SKM-1 (cell line): Measurements from ENCODE around the gene NLGN1.

Experiments
- DNase-seq: peaks from one replicate; lab custom pipeline; 2025; ENCODE audit not compliant: unreplicated experiment; lab: John Stamatoyannopoulos, UW

Gene NLGN1

GRCh38 chr3:173750591-173750990 lies 353.0 kb downstream of the NLGN1 start:
- DNase-seq, result no peak

DNA sequence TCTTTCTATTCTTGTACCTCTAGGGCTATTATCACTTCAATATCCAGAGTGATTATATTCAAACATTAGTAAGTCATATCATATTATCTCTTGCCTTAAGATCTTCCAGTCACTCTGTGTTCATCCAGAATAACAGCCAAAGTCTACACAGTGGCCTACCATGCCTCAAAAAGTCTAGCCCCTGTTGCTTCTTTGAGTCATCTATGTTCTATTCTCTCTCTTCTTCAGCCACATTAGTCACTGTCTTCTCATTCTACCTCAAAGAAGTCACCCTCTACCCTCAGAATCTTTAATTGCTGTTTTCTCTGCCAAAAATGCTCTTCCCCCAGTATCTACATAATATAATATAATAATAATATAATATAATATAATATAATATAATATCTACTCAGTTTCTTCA lies 356.0 kb downstream of the NLGN1 start:
- no peak for DNase-seq

GRCh38 chr3:173755161-173755560 lies 357.6 kb downstream of the NLGN1 start:
- DNase-seq, result no peak

GRCh38 chr3:173761161-173761560 lies 363.6 kb downstream of the NLGN1 start:
- DNase-seq, result no peak

GRCh38 chr3:173762501-173762900 lies 365.0 kb downstream of the NLGN1 start:
- no peak for DNase-seq

DNA sequence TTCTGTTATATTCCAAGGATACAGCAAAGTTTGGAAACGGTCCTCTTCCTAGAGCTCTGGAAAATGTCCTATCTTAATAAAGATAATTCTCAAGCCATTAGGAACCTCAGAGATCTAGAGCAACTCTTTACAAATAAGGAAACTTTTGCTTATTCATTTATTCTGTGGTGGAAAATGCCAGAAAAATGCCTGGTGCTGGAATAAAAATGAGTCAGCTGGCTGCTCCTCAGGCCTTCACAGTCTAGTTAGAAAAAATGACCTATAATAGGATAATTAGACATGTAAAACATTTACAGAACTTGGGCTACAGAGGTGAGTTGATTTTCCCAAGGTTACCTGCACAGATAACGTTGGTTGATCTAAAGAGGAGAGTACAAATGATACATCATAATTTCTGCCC lies 372.5 kb downstream of the NLGN1 start:
- no peak for DNase-seq

- DNase-seq, result no peak
Measured at GRCh38 chr3:173770796-173771573, 373.4 kb downstream of the NLGN1 start.

- DNase-seq, result no peak
Measured at GRCh38 chr3:173773800-173774199, 376.3 kb downstream of the NLGN1 start.

GRCh38 chr3:173774294-173774693 lies 376.8 kb downstream of the NLGN1 start:
- DNase-seq, result no peak

DNA sequence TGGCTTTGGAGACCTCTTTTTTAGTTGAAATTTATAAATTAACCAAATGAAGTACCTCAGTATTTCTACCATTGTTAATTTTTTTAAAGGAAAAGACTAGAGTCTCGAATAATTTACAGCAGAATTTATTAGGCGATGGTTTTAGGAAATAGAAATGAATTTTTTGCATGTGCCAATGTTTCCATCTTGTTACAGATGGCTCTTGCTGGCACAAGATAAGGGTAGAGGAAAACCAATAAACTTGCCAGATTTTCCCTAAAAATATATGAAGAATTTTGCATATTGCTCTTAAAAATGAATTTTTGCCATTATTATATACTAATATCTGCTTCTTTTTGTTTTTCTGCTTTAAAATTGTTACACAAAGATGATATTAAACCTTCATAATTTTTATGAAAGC lies 380.7 kb downstream of the NLGN1 start:
- no peak for DNase-seq

DNA sequence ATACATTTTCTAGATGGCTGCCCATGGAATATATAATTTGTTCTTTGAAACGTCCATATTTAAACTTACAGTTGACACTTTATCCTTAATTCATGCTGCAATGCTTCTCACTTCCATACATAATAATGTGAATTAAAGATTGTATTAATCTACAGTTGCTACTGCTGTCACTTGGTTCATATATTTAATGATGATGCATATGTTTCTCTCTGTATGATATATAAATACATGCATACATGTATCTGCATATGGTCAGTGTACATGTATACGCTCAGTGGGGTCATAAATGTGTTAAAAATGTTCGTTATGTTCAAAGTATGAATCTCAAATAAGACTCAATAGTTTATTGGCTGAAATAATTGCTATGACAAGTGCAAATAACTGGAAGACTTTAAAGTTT lies 382.5 kb downstream of the NLGN1 start:
- DNase-seq, result no peak

DNA sequence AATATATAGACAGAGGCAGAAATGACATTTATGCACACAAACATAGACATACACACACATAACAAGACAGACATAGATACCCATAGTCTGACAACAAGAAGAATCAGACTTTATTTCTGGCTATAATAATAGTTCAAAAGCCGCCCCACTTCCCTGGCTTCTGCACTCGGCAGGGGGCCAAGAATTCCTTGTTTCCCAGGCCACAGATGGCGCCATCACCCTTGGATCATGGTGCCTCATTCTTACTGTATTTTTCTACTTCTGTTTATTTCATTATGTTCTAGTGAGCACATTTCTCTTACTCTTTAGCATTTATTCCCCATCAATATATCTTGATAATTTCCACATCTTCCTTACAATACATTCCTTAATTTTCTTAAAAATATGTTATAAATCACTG lies 387.5 kb downstream of the NLGN1 start:
- DNase-seq, result no peak

DNA sequence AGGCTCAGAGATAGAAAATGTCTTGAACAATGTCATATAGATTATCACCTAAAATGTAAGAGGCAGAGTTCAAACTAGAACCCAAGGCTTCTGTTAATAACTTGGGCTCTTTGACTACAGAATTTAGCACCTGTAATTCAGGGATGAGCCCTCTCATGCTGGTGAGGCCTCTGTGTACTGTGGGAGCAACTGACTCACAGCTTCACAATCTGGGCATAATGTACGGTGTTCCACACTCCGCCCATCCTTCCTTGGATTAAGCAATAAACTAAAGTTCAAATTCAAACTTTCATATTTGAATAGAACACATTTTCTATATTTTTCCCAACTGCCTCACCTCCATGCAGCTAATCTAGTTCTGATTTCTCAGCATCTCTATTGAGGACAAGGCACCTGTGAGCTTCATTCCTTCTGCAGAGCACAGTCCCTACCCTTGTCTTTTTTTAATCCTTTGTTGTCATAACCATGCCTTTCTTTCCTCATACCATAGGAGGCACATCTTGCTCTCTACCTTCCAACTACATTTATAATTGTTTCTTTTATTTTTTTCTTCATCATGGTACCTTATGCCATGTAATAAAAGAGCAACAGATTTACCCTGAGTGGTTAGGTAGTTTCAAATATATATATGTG lies 392.1 kb downstream of the NLGN1 start:
- DNase-seq, result no peak

GRCh38 chr3:173793963-173794362 lies 396.4 kb downstream of the NLGN1 start:
- no peak for DNase-seq

- DNase-seq, result no peak
Measured at GRCh38 chr3:173796405-173796804, 398.9 kb downstream of the NLGN1 start.

GRCh38 chr3:173796890-173797289 lies 399.3 kb downstream of the NLGN1 start:
- no peak for DNase-seq

DNA sequence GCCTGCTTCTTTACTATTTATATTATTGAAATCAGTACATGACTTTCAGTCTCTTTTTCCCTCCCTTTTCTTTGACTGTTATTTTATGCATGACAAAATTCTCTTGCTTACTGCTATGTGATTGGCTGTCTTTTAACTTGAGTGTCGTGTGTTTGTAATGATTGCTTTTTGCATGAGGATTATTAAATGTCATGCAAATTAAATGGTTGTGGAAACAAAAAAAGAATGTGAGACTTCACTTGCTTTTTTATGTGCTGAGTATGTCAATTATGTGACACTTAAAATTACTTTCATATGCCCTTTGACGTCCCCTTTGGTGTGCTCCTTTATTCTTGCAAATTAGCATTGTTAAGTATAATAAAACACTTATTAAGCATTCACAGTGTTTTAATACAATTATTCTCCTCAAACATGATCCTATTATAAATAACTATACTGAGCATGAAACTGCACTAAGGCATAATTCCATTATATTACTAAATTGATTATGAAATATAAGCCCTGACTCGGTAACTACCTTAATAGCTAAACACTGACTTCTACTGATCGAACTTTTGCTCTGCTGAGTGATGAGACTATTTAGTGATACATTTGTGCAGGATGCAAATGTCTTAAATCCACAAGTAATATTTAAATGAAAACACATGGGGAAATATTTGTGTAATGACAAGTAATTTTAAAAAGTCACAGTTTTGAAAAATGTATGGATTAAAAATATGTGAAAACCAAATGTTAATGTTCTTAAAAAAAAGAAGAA lies 401.7 kb downstream of the NLGN1 start:
- no peak for DNase-seq

- no peak for DNase-seq
Measured at GRCh38 chr3:173800154-173800553, 402.6 kb downstream of the NLGN1 start.

DNA sequence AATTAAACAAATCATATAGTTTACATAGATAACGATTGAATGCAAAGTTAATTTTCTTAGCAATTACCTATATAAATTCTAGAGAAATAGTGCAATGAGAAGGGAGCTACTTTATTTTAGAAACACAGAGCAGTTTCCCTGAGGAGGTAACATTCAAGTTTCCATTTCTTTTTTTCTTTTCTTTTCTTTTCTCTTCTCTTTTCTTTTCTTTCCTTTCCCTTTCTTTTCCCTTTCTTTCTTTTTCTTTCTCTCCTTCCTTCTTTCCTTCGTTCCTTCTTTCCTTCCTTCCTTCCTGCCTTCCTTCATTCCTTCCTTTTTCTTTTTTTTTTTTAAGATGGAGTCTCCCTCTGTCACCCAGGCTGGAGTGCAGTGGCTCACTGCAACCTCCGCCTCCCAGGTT lies 417.3 kb downstream of the NLGN1 start:
- no peak for DNase-seq

- no peak for DNase-seq
Measured at GRCh38 chr3:173819368-173819767, 421.8 kb downstream of the NLGN1 start.

DNA sequence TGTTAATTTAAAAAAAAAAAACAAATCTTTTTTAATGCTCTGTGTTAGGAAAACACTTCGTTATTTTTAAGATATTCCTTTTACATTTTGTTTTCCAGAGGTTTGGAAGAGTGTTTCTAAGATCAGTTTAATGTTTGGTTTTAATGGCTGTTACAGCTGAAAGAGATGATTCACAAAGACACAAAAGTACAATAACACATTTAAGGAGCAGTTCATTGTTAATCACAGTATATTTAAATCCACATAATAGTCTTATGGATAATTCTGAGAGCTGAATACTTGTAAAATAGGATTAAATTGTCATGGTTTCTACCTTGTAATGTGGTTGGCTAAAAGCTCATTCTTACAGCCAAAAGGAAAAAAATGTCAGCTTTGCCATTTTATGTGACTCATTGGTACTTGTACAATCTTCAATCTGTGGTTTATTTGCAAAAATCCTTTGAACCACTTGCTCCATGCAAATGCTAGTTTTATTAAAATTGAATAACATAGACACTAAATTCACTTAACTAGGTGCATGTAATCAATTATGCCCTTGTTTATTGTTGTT lies 426.4 kb downstream of the NLGN1 start:
- DNase-seq, result no peak

DNA sequence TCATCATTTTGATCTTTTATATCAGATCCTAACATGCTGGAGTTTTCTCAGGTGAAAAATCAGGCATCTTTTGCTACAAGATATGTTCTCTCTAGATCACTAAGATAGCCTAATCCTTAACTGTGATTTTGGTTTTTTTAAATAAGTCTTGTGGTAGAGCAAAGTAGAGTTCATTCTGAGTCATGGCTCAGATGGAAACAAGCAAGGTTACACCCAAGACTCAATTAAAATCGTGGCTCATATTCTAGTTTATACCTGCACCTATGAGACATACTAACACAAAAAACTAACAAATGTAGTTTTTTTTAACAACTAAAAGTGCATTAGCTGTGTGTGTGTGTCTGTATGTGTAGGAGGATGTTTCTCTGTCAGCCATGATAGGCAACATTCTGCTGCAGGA lies 428.2 kb downstream of the NLGN1 start:
- DNase-seq, result no peak
